PC-3 (cell line): ENCODE data around the gene GSTO1.

ENCODE experiments used
- CTCF ChIP-seq: fragments of 300-600 bp; sonication (generic); conservative IDR thresholded peaks from 2 replicates; pipeline ENCODE4 v1.5.1; 2017; ENCODE audit warnings: antibody characterized with exemption, low read depth, mild to moderate bottlenecking, low read length
- EZH2phosphoT487 ChIP-seq: fragments of 300-600 bp; sonication (generic); IDR thresholded peaks from 2 replicates; pipeline ENCODE4 v1.6.1; 2018; ENCODE audit warnings: mild to moderate bottlenecking, antibody characterized with exemption, low read length, borderline replicate concordance

- TF ChIP-seq CTCF (no peak), EZH2phosphoT487 (no peak)
Measured at GRCh38 chr10:104296687-104297436, 42.2 kb downstream of the GSTO1 start.
